ENCODE data around the gene DCUN1D4. TPM values are rescaled to one million over a fixed set of nuclear protein-coding genes. Genes with fewer than 3 reads are reported as not detected.
"Not testable (repeated sequence)": the region's sequence is repeated elsewhere in the genome, so short reads cannot be mapped to it uniquely, and the experiment has no call there.

The DCUN1D4 gene
- total RNA-seq, 2 experiments from 2014 or later = 28.4 to 30.0 TPM

DNA sequence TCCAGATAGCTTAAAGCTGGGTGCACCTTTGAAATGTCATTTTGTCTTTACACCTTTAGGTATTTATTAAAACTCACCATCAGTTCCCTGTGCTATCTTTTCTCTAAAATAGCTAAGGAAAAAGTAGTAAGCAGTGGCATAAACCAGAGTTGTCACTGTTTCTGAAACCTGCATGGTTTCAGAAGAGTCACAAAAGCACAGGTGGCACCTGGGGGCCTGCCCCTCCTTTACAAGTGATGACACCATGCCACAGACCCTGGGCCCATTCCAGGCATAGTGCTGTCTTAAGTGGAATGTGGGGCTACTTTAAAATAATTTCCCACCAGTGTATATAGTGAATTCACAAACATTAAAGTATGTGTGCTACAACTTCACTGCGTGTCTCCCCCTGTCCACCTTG, 47.8 kb downstream of the DCUN1D4 start:
- CTCF ChIA-PET = interaction anchor here (0.5 kb wide), 1 partner anchor 22 kb away, joined by 3 read pairs; no protein-coding TSS in a partner anchor
- no peak for DNase-seq
- H3K27ac Mint-ChIP-seq = no peak overlapping the region
- H3K9me3 Mint-ChIP-seq (ENCODE audit: low read depth) = no peaks in the 10 kb centered on the region
- H3K4me3 Mint-ChIP-seq = no peak overlapping the region
- H3K36me3 Mint-ChIP-seq = peaks cover 12% of the 10 kb centered on the region
- H3K4me1 Mint-ChIP-seq = peaks cover 11% of the 10 kb centered on the region
- no peaks in the 10 kb centered on the region for H3K27me3 Mint-ChIP-seq
- no peak for ATAC-seq

GRCh38 chr4:51893402-51893801, 50.4 kb downstream of the DCUN1D4 start:
- H3K9me3 Mint-ChIP-seq (ENCODE audit: low read depth); CTCF ChIA-PET; ATAC-seq; H3K27ac Mint-ChIP-seq; DNase-seq; H3K27me3 Mint-ChIP-seq; H3K4me3 Mint-ChIP-seq: not testable (repeated sequence)
- Mint-ChIP-seq H3K4me1 (peaks cover 18% of the 10 kb centered on the region), H3K36me3 (peaks cover 11% of the 10 kb centered on the region)

GRCh38 chr4:51894059-51894645, 51.2 kb downstream of the DCUN1D4 start:
- H3K4me1 Mint-ChIP-seq = peaks cover 18% of the 10 kb centered on the region
- ATAC-seq (no peak), DNase-seq (no peak)
- no peak overlapping the region for H3K4me3 Mint-ChIP-seq
- no peak overlapping the region for H3K27ac Mint-ChIP-seq
- CTCF ChIA-PET = no interaction called here
- H3K27me3 Mint-ChIP-seq = no peaks in the 10 kb centered on the region
- H3K9me3 Mint-ChIP-seq (ENCODE audit: low read depth) = no peaks in the 10 kb centered on the region
- peaks cover 11% of the 10 kb centered on the region for H3K36me3 Mint-ChIP-seq

DNA sequence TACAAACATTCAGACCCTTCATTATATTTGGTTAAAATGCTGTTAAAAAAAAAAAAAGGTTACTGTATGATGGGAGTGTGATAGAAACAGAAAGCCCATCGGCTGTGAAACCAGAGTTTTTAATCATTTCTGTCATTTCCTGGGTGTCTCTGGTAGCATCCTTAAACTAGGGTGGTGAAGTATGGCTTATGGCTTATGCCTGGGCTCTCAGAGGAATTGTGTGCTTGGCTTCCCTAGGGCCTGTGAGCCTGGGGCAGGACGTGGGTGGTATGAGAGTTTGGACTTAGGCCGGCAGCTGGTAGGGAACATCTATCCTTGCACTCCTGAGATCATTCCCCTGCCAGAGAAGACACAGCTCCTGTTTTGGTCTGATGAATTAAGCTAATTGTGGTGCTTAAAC, 52.2 kb downstream of the DCUN1D4 start:
- CTCF ChIA-PET = interaction anchor here (0.9 to 2.0 kb wide), 8 partner anchors 9 to 53 kb away, joined by 3 to 8 read pairs (median 4); partner anchors contain the start of gene DCUN1D4
- peaks cover 18% of the 10 kb centered on the region for H3K4me1 Mint-ChIP-seq
- H3K27me3 Mint-ChIP-seq = no peaks in the 10 kb centered on the region
- peaks cover 14% of the 10 kb centered on the region for H3K36me3 Mint-ChIP-seq
- DNase-seq (no peak), ATAC-seq (peak; percentile 37)
- peak overlapping the region; percentile 38 for H3K27ac Mint-ChIP-seq
- H3K4me3 Mint-ChIP-seq = no peak overlapping the region
- no peaks in the 10 kb centered on the region for H3K9me3 Mint-ChIP-seq (ENCODE audit: low read depth)

- CTCF ChIA-PET = interaction anchor here (0.9 to 2.0 kb wide), 9 partner anchors 8 to 131 kb away, joined by 3 to 8 read pairs (median 4); partner anchors contain the start of gene DCUN1D4
- Mint-ChIP-seq H3K4me1 (peaks cover 18% of the 10 kb centered on the region), H3K27ac (peak overlapping the region; percentile 69), H3K36me3 (peaks cover 16% of the 10 kb centered on the region), H3K4me3 (no peak overlapping the region), H3K27me3 (no peaks in the 10 kb centered on the region), H3K9me3 (ENCODE audit: low read depth) (no peaks in the 10 kb centered on the region)
- DNase-seq (peak; percentile 77), ATAC-seq (peak; percentile 97)
These were observed 53.0 kb downstream of the DCUN1D4 start for GRCh38 chr4:51895816-51896408.

DNA sequence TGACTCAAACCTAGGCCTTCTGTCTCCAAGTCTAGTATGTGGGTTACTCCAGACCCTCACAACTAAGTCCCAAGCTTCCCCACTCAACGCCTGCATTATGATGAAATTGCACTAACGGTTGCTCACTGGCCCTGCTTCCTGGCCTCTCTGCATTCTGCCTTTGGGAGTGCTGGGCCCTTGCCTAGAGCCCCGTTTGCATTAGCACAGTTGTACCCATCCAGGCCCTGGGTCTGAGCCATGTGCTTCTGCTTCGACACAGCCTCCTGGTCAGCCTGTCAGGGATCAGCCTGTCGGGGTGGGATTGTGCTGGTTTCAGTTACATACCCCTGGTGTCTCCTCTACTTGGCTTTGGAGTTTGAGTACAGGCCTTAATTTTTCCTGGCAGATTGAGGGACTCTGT, 58.4 kb downstream of the DCUN1D4 start:
- Mint-ChIP-seq H3K9me3 (ENCODE audit: low read depth) (no peaks in the 10 kb centered on the region), H3K4me3 (no peak overlapping the region), H3K27ac (no peak overlapping the region), H3K36me3 (peaks cover 28% of the 10 kb centered on the region), H3K4me1 (peaks cover 12% of the 10 kb centered on the region), H3K27me3 (no peaks in the 10 kb centered on the region)
- no peak for ATAC-seq
- CTCF ChIA-PET = no interaction called here
- no peak for DNase-seq

- DNase-seq (no peak), ATAC-seq (peak; percentile 39)
- Mint-ChIP-seq H3K4me1 (peaks cover 11% of the 10 kb centered on the region), H3K27me3 (no peaks in the 10 kb centered on the region), H3K9me3 (ENCODE audit: low read depth) (no peaks in the 10 kb centered on the region), H3K4me3 (no peak overlapping the region), H3K27ac (peak overlapping the region; percentile 3), H3K36me3 (peaks cover 29% of the 10 kb centered on the region)
- CTCF ChIA-PET = interaction anchor here (1.5 kb wide), 1 partner anchor 10 kb away, joined by 5 read pairs; no protein-coding TSS in a partner anchor
These were observed 63.4 kb downstream of the DCUN1D4 start for GRCh38 chr4:51906167-51906958.

- Mint-ChIP-seq H3K27me3 (no peaks in the 10 kb centered on the region), H3K4me1 (peaks cover 11% of the 10 kb centered on the region), H3K4me3 (no peak overlapping the region), H3K9me3 (ENCODE audit: low read depth) (no peaks in the 10 kb centered on the region), H3K27ac (no peak overlapping the region), H3K36me3 (peaks cover 30% of the 10 kb centered on the region)
- CTCF ChIA-PET = interaction anchor here (1.5 to 1.9 kb wide), 2 partner anchors 8 to 11 kb away, joined by 5 read pairs; no protein-coding TSS in a partner anchor
- no peak for DNase-seq
- no peak for ATAC-seq
These were observed 64.2 kb downstream of the DCUN1D4 start for GRCh38 chr4:51907006-51907669.

GRCh38 chr4:51909236-51909703, 66.3 kb downstream of the DCUN1D4 start:
- peaks cover 38% of the 10 kb centered on the region for H3K36me3 Mint-ChIP-seq
- no peaks in the 10 kb centered on the region for H3K9me3 Mint-ChIP-seq (ENCODE audit: low read depth)
- H3K4me1 Mint-ChIP-seq = peaks cover 11% of the 10 kb centered on the region
- CTCF ChIA-PET = no interaction called here
- no peak overlapping the region for H3K4me3 Mint-ChIP-seq
- H3K27ac Mint-ChIP-seq = no peak overlapping the region
- no peaks in the 10 kb centered on the region for H3K27me3 Mint-ChIP-seq
- ATAC-seq (no peak), DNase-seq (no peak)

DNA sequence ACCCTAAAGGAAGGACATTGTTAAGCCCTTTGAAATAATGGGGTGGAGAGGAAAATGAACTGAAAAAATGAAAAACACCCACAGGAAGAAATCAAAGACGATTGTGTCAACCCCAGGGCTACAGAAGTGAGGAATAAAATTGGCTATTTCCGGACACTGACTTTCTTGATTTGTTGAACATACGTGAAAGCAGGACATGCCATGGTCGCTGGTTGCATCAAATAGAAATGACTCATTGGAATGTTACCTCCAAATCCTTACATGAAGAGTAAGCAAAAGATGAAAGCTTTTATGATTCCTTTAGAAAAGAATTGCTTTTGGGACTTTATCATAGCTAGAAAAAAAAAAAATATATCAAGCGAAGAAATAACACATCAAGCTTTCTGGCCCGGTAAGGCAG, 75.3 kb downstream of the DCUN1D4 start:
- Mint-ChIP-seq H3K9me3 (ENCODE audit: low read depth) (no peaks in the 10 kb centered on the region), H3K36me3 (peaks cover 33% of the 10 kb centered on the region), H3K27me3 (no peaks in the 10 kb centered on the region), H3K27ac (no peak overlapping the region), H3K4me1 (no peaks in the 10 kb centered on the region), H3K4me3 (no peak overlapping the region)
- ATAC-seq = no peak
- DNase-seq = no peak
- CTCF ChIA-PET = no interaction called here

GRCh38 chr4:51923343-51923742, 80.4 kb downstream of the DCUN1D4 start:
- Mint-ChIP-seq H3K27me3 (no peaks in the 10 kb centered on the region), H3K27ac (no peak overlapping the region), H3K36me3 (no peaks in the 10 kb centered on the region), H3K4me1 (no peaks in the 10 kb centered on the region), H3K9me3 (ENCODE audit: low read depth) (no peaks in the 10 kb centered on the region), H3K4me3 (no peak overlapping the region)
- ATAC-seq = no peak
- CTCF ChIA-PET = no interaction called here
- no peak for DNase-seq

- no peaks in the 10 kb centered on the region for H3K36me3 Mint-ChIP-seq
- no peaks in the 10 kb centered on the region for H3K9me3 Mint-ChIP-seq (ENCODE audit: low read depth)
- no peaks in the 10 kb centered on the region for H3K27me3 Mint-ChIP-seq
- ATAC-seq (no peak), DNase-seq (no peak)
- no peak overlapping the region for H3K4me3 Mint-ChIP-seq
- CTCF ChIA-PET = no interaction called here
- H3K27ac Mint-ChIP-seq = no peak overlapping the region
- no peaks in the 10 kb centered on the region for H3K4me1 Mint-ChIP-seq
These were observed 82.4 kb downstream of the DCUN1D4 start for GRCh38 chr4:51925307-51925706.

- no peaks in the 10 kb centered on the region for H3K9me3 Mint-ChIP-seq (ENCODE audit: low read depth)
- CTCF ChIA-PET = no interaction called here
- H3K27me3 Mint-ChIP-seq = no peaks in the 10 kb centered on the region
- no peak overlapping the region for H3K27ac Mint-ChIP-seq
- no peak overlapping the region for H3K4me3 Mint-ChIP-seq
- ATAC-seq (no peak), DNase-seq (no peak)
- no peaks in the 10 kb centered on the region for H3K36me3 Mint-ChIP-seq
- H3K4me1 Mint-ChIP-seq = no peaks in the 10 kb centered on the region
These were observed 87.6 kb downstream of the DCUN1D4 start for GRCh38 chr4:51930557-51930956.

Data from activated CD8-positive, alpha-beta memory T cell treated with anti-CD3 and anti-CD28 coated beads, Interleukin-2, amount 10 ng/mL, durations not matched to agents 7 days and 5 days (primary cell).